ENCODE measurements around the gene CASZ1.

DNA sequence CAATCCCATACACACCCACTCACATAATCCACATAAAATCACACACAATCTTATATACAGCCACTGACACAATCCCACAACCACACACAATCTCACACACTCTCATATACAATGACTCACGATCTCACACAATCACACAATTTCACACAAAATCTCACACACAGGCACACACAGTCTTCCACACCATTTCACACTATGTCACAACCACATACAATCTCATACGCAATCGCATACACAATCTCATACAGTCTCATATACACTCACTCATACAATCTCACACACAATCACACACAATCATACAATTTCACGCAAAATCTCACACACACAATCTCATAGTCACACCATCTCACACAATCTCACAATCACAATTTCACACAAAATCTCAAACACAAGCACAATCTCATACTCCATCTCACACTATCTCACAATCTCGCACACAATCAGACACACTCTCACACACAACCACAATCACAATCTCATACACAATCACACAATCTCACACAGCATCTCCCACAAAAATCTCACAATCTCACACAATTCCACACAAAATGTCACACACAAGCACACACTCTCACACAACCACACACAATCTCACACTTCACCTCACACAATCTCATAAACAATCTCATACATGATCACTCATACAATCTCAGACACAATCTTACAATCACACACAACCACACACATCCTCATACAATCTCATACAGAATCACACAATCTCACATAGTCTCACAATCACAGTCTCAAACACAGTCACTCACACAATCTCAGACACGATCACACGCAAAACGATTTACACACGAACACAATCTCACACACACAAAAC lies 18.5 kb downstream of the CASZ1 start:
- TF ChIP-seq GATA3 (IDR thresholded peaks at IDR 0.05; ENCODE audit: low read depth, low read length) (no peak), GATA2 (IDR thresholded peaks at IDR 0.05; ENCODE audit: low read depth, low read length) (no peak)

Data from SH-SY5Y (cell line).